Mesothelial cell of epicardium (in vitro differentiated cells): Measurements from ENCODE around the gene RUNX2. TPM values are rescaled to one million over a fixed set of nuclear protein-coding genes. Genes with fewer than 3 reads are reported as not detected.
A peak's percentile ranks its signal among the peaks of the same experiment; 100 is the strongest.

Experiments used
- DNase-seq, 2 experiments: peaks; one replicate each; pipeline ENCODE4 v3.0.0; 2021; ENCODE audit warnings: low spot score in 2 of 2; ENCODE audit not compliant: unreplicated experiment in 2 of 2
- H3K27ac Mint-ChIP-seq: 2 replicates; pipeline ENCODE4 v1.8.0; 2021; ENCODE audit warnings: mixed read lengths
- H3K27me3 Mint-ChIP-seq: 2 replicates; pipeline ENCODE4 v1.8.0; 2021; ENCODE audit warnings: low read depth, mixed read lengths
- H3K36me3 Mint-ChIP-seq: 2 replicates; pipeline ENCODE4 v1.8.0; 2021; ENCODE audit warnings: mixed read lengths
- H3K4me1 Mint-ChIP-seq: 2 replicates; pipeline ENCODE4 v1.8.0; 2021; ENCODE audit warnings: mixed read lengths
- H3K4me3 Mint-ChIP-seq: 2 replicates; pipeline ENCODE4 v1.8.0; 2021; ENCODE audit warnings: mild to moderate bottlenecking, moderate library complexity, mixed read lengths
- H3K9me3 Mint-ChIP-seq: 2 replicates; pipeline ENCODE4 v1.8.0; 2021; ENCODE audit warnings: mixed read lengths
- total RNA-seq: library from RNA; stranded (reverse); gene quantifications from 3 replicates; pipeline ENCODE4 v1.2.1, GENCODE V29; 2021
- TF ChIP-seq, protein P1 (sequence below): fragments of 200-600 bp; sonication (generic); IDR thresholded peaks from one replicate; pipeline ENCODE4 v1.5.0; 2021; ENCODE audit warnings: antibody characterized with exemption; ENCODE audit not compliant: unreplicated experiment

The RUNX2 gene
- total RNA-seq, 1 donor from 2014 or later, result 4.4 TPM

DNA sequence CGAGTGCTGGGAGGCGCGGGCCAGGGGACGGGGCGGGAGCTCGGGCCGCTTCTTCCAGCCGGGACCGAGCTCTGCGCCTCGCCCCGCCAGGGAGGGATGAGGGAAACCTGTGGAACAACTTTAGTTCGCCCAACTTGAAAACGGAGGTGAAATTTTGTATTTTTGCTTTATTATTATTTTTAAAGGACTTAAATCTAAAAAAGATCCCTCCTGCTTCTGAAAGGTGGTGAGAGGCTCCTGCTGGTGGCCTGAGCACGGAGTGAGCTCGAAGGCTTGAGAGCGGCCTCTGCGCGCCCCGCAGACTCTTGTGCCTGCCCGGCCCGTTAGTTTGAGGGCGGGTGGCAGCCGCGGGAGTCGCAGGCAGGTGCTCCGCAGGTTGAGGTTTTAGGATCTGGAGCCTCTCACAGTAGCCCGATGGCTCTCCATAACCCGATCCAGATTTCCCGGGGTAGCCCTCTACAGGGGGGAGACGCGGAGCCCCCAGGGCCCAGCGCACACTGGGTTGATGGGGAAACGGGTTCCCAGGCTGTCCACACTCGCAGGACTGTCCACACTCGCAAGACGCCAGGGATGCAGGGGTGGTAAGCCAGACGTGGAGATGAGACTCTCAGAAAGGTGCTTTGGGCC, 95.8 kb downstream of the RUNX2 start:
- no peaks in the 10 kb centered on the region for H3K36me3 Mint-ChIP-seq
- peaks cover 69% of the 10 kb centered on the region for H3K27me3 Mint-ChIP-seq
- TF ChIP-seq, protein P1, sequence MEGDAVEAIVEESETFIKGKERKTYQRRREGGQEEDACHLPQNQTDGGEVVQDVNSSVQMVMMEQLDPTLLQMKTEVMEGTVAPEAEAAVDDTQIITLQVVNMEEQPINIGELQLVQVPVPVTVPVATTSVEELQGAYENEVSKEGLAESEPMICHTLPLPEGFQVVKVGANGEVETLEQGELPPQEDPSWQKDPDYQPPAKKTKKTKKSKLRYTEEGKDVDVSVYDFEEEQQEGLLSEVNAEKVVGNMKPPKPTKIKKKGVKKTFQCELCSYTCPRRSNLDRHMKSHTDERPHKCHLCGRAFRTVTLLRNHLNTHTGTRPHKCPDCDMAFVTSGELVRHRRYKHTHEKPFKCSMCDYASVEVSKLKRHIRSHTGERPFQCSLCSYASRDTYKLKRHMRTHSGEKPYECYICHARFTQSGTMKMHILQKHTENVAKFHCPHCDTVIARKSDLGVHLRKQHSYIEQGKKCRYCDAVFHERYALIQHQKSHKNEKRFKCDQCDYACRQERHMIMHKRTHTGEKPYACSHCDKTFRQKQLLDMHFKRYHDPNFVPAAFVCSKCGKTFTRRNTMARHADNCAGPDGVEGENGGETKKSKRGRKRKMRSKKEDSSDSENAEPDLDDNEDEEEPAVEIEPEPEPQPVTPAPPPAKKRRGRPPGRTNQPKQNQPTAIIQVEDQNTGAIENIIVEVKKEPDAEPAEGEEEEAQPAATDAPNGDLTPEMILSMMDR, result no peak
- no peaks in the 10 kb centered on the region for H3K9me3 Mint-ChIP-seq
- no peak for DNase-seq
- H3K4me3 Mint-ChIP-seq, result peak overlapping the region; percentile 63
- no peak overlapping the region for H3K27ac Mint-ChIP-seq
- H3K4me1 Mint-ChIP-seq, result peaks cover 40% of the 10 kb centered on the region

DNA sequence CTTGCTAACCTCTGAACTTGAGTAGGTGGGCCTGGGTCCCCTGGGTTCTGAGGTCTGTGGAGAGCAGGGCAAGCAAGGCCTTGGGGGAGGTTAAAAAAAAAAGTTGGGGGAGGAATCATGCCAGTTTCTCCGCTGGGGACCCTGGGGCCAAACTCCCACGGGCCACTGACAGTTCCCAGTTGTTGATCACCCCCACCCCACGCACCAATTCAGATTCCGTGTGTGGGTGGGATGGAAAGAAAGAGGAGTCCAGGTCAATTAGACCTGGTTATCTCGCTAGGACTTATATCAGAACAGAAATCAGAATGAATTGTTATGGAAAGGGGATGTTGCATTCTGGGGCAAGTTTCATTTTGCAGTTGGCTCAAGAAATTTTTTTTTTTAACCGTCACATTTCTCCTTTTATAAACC, 96.3 kb downstream of the RUNX2 start:
- Mint-ChIP-seq H3K4me3 (peak overlapping the region; percentile 63), H3K27ac (no peak overlapping the region), H3K27me3 (peaks cover 64% of the 10 kb centered on the region), H3K36me3 (no peaks in the 10 kb centered on the region), H3K9me3 (no peaks in the 10 kb centered on the region), H3K4me1 (peaks cover 36% of the 10 kb centered on the region)
- DNase-seq, result no peak
- TF ChIP-seq, protein P1, result no peak

DNA sequence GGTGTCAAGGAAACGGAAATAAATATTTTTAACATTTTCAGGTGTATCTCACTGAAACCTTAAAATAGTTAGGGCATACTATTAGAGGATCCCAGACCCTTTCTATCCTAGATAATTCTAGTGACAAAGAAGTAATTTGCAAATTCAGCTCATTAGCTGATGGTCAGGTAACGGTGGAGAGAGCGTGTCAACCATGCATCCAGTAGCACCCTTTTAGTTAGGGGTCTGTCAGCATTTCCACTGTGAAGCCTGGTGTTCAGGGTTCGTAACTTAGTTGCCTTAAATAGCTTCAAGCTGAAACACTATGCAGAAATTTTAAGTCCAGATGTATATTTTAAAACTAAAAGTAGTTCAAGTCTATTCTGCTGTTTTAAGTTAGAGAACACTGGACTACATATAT, 98.1 kb downstream of the RUNX2 start:
- DNase-seq, result no peak
- TF ChIP-seq, protein P1, result no peak
- H3K27me3 Mint-ChIP-seq, result peaks cover 46% of the 10 kb centered on the region
- H3K9me3 Mint-ChIP-seq, result no peaks in the 10 kb centered on the region
- no peak overlapping the region for H3K27ac Mint-ChIP-seq
- peaks cover 25% of the 10 kb centered on the region for H3K4me1 Mint-ChIP-seq
- H3K36me3 Mint-ChIP-seq, result no peaks in the 10 kb centered on the region
- no peak overlapping the region for H3K4me3 Mint-ChIP-seq

DNA sequence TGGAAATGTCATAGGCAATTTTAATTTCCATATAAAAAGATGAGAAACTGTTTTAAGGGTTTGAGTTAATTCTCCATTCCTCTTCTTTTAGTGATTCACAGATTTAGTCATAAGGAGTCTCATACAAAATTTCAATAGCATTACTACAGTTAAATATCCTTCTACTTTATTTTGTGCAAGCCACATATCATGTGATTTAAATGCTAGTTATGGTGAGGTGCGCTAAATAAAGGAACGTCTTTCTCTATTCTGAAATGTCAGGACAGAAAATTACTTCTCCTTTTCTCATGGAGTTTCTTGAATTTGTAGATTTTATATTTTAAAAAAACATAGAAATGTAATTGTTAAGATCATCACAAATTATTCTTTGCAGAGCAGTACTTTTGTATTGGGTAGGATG, 99.6 kb downstream of the RUNX2 start:
- no peak overlapping the region for H3K27ac Mint-ChIP-seq
- TF ChIP-seq, protein P1, result no peak
- no peaks in the 10 kb centered on the region for H3K9me3 Mint-ChIP-seq
- no peak overlapping the region for H3K4me3 Mint-ChIP-seq
- H3K36me3 Mint-ChIP-seq, result no peaks in the 10 kb centered on the region
- no peak for DNase-seq
- peaks cover 35% of the 10 kb centered on the region for H3K27me3 Mint-ChIP-seq
- peaks cover 29% of the 10 kb centered on the region for H3K4me1 Mint-ChIP-seq

DNA sequence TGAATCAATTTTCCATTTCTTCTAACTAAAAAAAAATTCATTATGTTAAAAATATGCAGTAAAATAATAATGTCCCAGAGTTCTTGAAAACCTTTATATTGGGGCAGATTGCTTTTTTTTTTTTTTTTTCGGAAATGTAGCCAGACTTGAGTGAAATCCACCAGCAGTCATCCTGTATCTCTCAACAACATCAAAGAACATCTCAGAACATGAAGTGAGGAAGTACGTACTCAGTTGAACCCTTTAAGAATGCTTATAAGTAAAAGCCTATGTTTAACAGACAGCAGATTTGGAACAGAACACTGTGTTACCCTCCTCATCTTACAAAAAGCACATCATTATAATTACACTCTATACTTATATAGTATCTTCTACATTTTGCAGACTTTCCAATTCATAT, 100.6 kb downstream of the RUNX2 start:
- H3K4me3 Mint-ChIP-seq, result no peak overlapping the region
- H3K27me3 Mint-ChIP-seq, result peaks cover 29% of the 10 kb centered on the region
- H3K36me3 Mint-ChIP-seq, result no peaks in the 10 kb centered on the region
- no peak for DNase-seq
- TF ChIP-seq, protein P1, result no peak
- no peaks in the 10 kb centered on the region for H3K9me3 Mint-ChIP-seq
- peaks cover 34% of the 10 kb centered on the region for H3K4me1 Mint-ChIP-seq
- H3K27ac Mint-ChIP-seq, result no peak overlapping the region
